G401.6 (cell line): Measurements from ENCODE around the gene ZNF215.
"Not testable (repeated sequence)": the region's sequence is repeated elsewhere in the genome, so short reads cannot be mapped to it uniquely, and the experiment has no call there.

ENCODE experiments used
- FAIRE-seq: peaks from 2 replicates; lab custom pipeline; 2012; peaks lifted over from hg19 to GRCh38; lab: Jason Lieb, UNC

Gene ZNF215

GRCh38 chr11:6926208-6927029, at the start of gene ZNF215:
Gene ZNF215 (plus strand): TSS chr11:6926426. CDS start chr11:6932273, 5,847 bp downstream.
- FAIRE-seq: no peak

- FAIRE-seq: no peak
Observed at GRCh38 chr11:6876914-6877313, 49.3 kb upstream of the ZNF215 start.

GRCh38 chr11:6882751-6883150, 43.5 kb upstream of the ZNF215 start:
- no peak for FAIRE-seq

GRCh38 chr11:6887711-6888110, 38.5 kb upstream of the ZNF215 start:
- not testable (repeated sequence) for FAIRE-seq

- no peak for FAIRE-seq
Observed at GRCh38 chr11:6888830-6889229, 37.4 kb upstream of the ZNF215 start.

- no peak for FAIRE-seq
Observed at GRCh38 chr11:6889835-6890234, 36.4 kb upstream of the ZNF215 start.

- no peak for FAIRE-seq
Observed at GRCh38 chr11:6892400-6892799, 33.8 kb upstream of the ZNF215 start, which contains the start of gene OR2D2. Gene OR2D2 (minus strand): TSS chr11:6892500. CDS start chr11:6892500, 0 bp downstream.

GRCh38 chr11:6894097-6894496, 32.1 kb upstream of the ZNF215 start:
- no peak for FAIRE-seq

GRCh38 chr11:6895010-6895409, 31.2 kb upstream of the ZNF215 start:
- FAIRE-seq: no peak

- FAIRE-seq: no peak
Observed at GRCh38 chr11:6898911-6899310, 27.3 kb upstream of the ZNF215 start.

- FAIRE-seq: peak; percentile 75
Observed at GRCh38 chr11:6900327-6900999, 25.8 kb upstream of the ZNF215 start.

- FAIRE-seq: not testable (repeated sequence)
Observed at GRCh38 chr11:6904804-6905203, 21.4 kb upstream of the ZNF215 start.

- no peak for FAIRE-seq
Observed at GRCh38 chr11:6911378-6911777, 14.8 kb upstream of the ZNF215 start.

GRCh38 chr11:6911948-6912347, 14.3 kb upstream of the ZNF215 start:
- FAIRE-seq: no peak

- no peak for FAIRE-seq
Observed at GRCh38 chr11:6919698-6920097, 6.5 kb upstream of the ZNF215 start.

GRCh38 chr11:6920702-6921101, 5.5 kb upstream of the ZNF215 start, which contains the start of gene OR2D3:
Gene OR2D3 (plus strand): TSS chr11:6921002. CDS start chr11:6921002, 0 bp downstream.
- no peak for FAIRE-seq

GRCh38 chr11:6925007-6925577, 1.1 kb upstream of the ZNF215 start:
- FAIRE-seq: peak; percentile 15

- FAIRE-seq: no peak
Observed at GRCh38 chr11:6925636-6926207, 504 bp upstream of the ZNF215 start.

GRCh38 chr11:6927030-6927617, 898 bp downstream of the ZNF215 start:
- FAIRE-seq: no peak

- no peak for FAIRE-seq
Observed at GRCh38 chr11:6928916-6929315, 2.7 kb downstream of the ZNF215 start.

GRCh38 chr11:6931146-6931713, 5.0 kb downstream of the ZNF215 start:
- no peak for FAIRE-seq

GRCh38 chr11:6932145-6932544, 5.9 kb downstream of the ZNF215 start:
- FAIRE-seq: no peak
